Choroid plexus epithelial cell (primary cell): ENCODE data around the gene PNPLA7.

Experiments used
- DNase-seq: peaks from one replicate; pipeline ENCODE4 v3.0.0-alpha.2; 2010; ENCODE audit warnings: low read depth
- H3K4me3 ChIP-seq: 2 replicates; pipeline ENCODE4 v1.5.1; 2011; ENCODE audit warnings: low read depth, mild to moderate bottlenecking, control low read depth, low read length, moderate library complexity
- TF ChIP-seq, protein P1 (sequence below): conservative IDR thresholded peaks from 2 replicates; pipeline ENCODE4 v1.5.1; 2011; ENCODE audit warnings: low read depth, mild to moderate bottlenecking, control low read depth, inconsistent platforms, low read length, moderate library complexity

Gene PNPLA7

GRCh38 chr9:137461663-137462395, 88.4 kb downstream of the PNPLA7 start:
- TF ChIP-seq, protein P1, sequence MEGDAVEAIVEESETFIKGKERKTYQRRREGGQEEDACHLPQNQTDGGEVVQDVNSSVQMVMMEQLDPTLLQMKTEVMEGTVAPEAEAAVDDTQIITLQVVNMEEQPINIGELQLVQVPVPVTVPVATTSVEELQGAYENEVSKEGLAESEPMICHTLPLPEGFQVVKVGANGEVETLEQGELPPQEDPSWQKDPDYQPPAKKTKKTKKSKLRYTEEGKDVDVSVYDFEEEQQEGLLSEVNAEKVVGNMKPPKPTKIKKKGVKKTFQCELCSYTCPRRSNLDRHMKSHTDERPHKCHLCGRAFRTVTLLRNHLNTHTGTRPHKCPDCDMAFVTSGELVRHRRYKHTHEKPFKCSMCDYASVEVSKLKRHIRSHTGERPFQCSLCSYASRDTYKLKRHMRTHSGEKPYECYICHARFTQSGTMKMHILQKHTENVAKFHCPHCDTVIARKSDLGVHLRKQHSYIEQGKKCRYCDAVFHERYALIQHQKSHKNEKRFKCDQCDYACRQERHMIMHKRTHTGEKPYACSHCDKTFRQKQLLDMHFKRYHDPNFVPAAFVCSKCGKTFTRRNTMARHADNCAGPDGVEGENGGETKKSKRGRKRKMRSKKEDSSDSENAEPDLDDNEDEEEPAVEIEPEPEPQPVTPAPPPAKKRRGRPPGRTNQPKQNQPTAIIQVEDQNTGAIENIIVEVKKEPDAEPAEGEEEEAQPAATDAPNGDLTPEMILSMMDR: peak; percentile 26
- peak; percentile 71 for DNase-seq
- no peak overlapping the region for H3K4me3 ChIP-seq

DNA sequence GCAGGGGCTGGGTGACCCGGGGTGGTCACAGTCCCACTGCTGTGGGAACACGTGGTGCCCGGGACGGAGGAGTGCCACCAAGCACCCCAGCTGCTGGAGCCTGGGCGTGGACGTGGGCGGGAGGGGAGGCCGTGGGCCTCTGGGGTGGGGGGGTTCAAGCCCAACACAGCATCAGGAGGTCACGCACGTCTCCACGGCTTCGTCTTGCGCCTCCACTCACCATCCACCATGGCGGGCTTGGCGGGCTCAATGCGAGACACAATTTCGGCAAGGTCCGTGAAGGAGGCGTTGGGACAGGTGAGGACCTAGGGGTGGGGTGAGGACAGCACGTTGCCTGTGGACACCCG, 88.9 kb downstream of the PNPLA7 start:
- no peak overlapping the region for H3K4me3 ChIP-seq
- no peak for DNase-seq
- TF ChIP-seq, protein P1: no peak

DNA sequence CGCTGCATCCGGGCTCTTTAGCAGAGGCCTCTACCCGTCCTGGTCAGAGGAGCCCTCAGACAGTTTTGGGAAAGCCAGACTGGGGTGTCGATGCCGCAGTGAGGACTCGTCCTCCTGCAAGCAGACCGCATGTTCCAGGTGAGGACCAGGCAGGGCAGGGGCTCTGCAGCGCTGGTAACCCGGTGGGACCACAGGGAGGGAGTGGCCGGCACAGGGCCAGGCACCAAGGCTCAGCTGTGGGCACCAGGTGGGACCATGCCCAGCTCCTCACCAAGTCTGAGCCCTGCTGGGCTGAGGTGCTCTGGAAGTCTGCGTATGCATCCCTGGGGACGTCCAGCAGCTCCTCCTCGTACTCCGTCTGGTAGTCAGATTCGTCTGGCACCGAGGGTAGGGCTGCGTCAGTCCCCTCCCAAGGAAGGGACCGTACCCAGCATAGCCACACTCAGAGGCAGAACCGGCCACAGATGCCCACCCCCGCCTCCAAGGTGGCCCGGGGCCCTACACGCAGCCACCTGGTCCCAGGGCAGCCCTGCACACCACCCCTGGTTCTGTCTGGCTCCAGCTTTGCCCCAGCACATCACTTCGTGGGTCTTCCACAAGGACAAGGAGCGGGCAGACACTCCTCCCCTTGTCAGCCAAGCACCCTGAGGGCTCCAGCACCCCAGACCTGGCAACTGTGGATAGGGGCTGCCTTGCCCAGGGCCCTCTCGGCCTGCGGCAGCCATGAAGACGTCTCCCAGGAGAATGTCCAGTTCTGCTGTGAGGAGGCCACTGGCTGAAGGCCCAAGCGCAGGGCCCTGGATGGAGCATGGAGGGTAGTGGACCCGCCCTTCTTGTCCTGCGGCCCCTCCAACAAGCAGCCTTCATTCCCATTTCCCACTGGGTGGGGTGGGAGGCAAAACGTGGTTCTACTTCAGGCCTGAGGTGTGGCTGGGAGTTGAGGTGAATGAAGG, 89.6 kb downstream of the PNPLA7 start:
- no peak for DNase-seq
- H3K4me3 ChIP-seq: no peak overlapping the region
- TF ChIP-seq, protein P1: no peak

DNA sequence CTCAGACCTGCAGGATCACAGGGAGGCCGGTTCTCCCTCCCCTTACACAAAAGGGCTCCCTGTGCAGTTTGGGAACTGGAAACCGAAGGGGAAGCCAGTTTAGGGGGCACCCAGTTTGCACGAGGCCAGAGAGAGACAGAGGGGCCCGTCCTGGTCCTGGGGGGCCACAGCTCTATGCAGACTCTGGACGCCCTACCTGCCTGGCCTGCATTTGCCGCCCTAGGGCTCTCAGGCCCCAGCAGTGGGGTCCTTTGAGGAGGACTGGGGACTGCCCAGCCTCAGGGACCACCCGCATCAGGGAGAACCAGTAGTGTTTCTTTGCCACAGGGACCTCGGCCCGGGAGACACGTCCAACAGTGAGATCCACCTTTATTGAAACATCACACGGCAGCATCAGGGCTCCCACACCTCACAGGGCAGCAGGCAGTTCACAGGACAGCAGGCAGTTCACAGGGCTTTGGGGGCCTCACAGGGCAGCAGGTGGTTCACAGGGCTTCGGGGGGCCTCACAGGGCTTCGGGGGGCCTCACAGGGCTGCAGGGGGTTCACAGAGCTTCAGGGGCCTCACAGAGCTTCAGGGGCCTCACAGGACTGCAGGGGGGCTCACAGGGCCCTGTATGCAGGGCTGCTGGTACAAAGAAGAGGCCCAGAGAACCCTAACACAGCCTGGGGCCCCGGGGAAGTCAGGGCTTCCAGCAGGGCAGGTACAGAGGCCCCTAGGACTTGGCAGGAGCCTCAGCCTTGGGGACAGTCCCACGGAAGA, 90.4 kb downstream of the PNPLA7 start:
- no peak for DNase-seq
- TF ChIP-seq, protein P1: no peak
- peak overlapping the region; percentile 50 for H3K4me3 ChIP-seq

- DNase-seq: peak; percentile 92
- TF ChIP-seq, protein P1: no peak
- peak within 1 kb of the TSS; percentile 74 for H3K4me3 ChIP-seq
Observed at GRCh38 chr9:137459152-137459600, 91.0 kb downstream of the PNPLA7 start, which contains the start of gene NSMF. TSS of gene NSMF (minus strand) at chr9:137459334. CDS start at chr9:137459102, 232 bp downstream.
